IMR-90 (cell line): Measurements from ENCODE around the gene HAND2. TPM values are rescaled to one million over a fixed set of nuclear protein-coding genes. Genes with fewer than 3 reads are reported as not detected.

Experiments
- ATAC-seq: fragments of 200-7000 bp; cut with Tn5 transposase; 2 replicates; pipeline ENCODE4 v1.9.1; 2020; ENCODE audit warnings: low read depth, mild to moderate bottlenecking, moderate library complexity
- BruUV-seq: library from RNA; stranded (reverse); fragments of 400-500 nt; replicated peaks from 2 replicates; lab custom pipeline; 2021; lab: Mats Ljungman, UMichigan
- CTCF ChIA-PET: fragments of 300-600 bp; formaldehyde crosslinking; extraction: SDS; loops from one replicate; lab custom pipeline; 2021; ENCODE audit warnings: antibody characterized with exemption; lab: Yijun Ruan, JAX
- POLR2A ChIA-PET: fragments of 300-600 bp; sonication (Branson Sonifier 250); formaldehyde crosslinking; loops from one replicate; lab custom pipeline; 2022; ENCODE audit warnings: antibody characterized with exemption; ENCODE audit not compliant: unreplicated experiment; lab: Charles Lee
- DNase-seq: peaks from one replicate; pipeline ENCODE4 v3.0.0; 2013
- H2AFZ ChIP-seq: replicated peaks from 2 replicates; pipeline ENCODE3; 2013; ENCODE audit warnings: low read length, mild to moderate bottlenecking; ENCODE audit not compliant: poor library complexity
- H2AK5ac ChIP-seq: 2 replicates; pipeline ENCODE4 v1.6.1; 2013; ENCODE audit warnings: low read depth, low read length, inconsistent platforms
- H2AK9ac ChIP-seq: replicated peaks from 2 replicates; pipeline ENCODE3; 2013; ENCODE audit warnings: mild to moderate bottlenecking, low read depth, low read length, moderate library complexity; ENCODE audit not compliant: poor library complexity
- H2BK120ac ChIP-seq: 2 replicates; pipeline ENCODE4 v1.6.1; 2013; ENCODE audit warnings: low read depth, low read length, inconsistent platforms
- H2BK15ac ChIP-seq: 3 replicates; pipeline ENCODE4 v1.6.1; 2013; ENCODE audit warnings: low read depth, low read length, inconsistent platforms
- H2BK20ac ChIP-seq: 2 replicates; pipeline ENCODE4 v1.6.1; 2013; ENCODE audit warnings: low read depth, mild to moderate bottlenecking, inconsistent platforms, low read length, moderate library complexity
- H2BK5ac ChIP-seq: 2 replicates; pipeline ENCODE4 v1.6.1; 2013; ENCODE audit warnings: mild to moderate bottlenecking, low read depth, low read length, inconsistent platforms; ENCODE audit not compliant: poor library complexity, severe bottlenecking
- H3K14ac ChIP-seq: replicated peaks from 2 replicates; pipeline ENCODE4 v1.6.1; 2013; ENCODE audit warnings: low read depth, low read length, inconsistent platforms
- H3K18ac ChIP-seq: 2 replicates; pipeline ENCODE4 v1.6.1; 2013; ENCODE audit warnings: low read depth, low read length, control low read depth
- H3K23ac ChIP-seq: 2 replicates; pipeline ENCODE4 v1.6.1; 2013; ENCODE audit warnings: low read depth, low read length, inconsistent platforms
- H3K27ac ChIP-seq: 2 replicates; pipeline ENCODE4 v1.5.1; 2013; ENCODE audit warnings: mild to moderate bottlenecking, control low read depth, low read length; ENCODE audit not compliant: insufficient read depth
- H3K27me3 ChIP-seq: 2 replicates; pipeline ENCODE4 v1.6.1; 2013; ENCODE audit warnings: low read length; ENCODE audit not compliant: control insufficient read depth, insufficient read depth
- H3K36me3 ChIP-seq: 2 replicates; pipeline ENCODE4 v1.6.1; 2013; ENCODE audit warnings: low read length, mixed read lengths; ENCODE audit not compliant: control insufficient read depth, insufficient read depth
- H3K4ac ChIP-seq: 2 replicates; pipeline ENCODE4 v1.6.1; 2013; ENCODE audit warnings: low read depth, low read length, inconsistent platforms
- H3K4me1 ChIP-seq: 2 replicates; pipeline ENCODE4 v1.6.1; 2013; ENCODE audit warnings: low read length, mixed read lengths; ENCODE audit not compliant: control insufficient read depth, insufficient read depth
- H3K4me2 ChIP-seq: 2 replicates; pipeline ENCODE4 v1.6.1; 2013; ENCODE audit warnings: low read depth, mild to moderate bottlenecking, control low read depth, low read length, moderate library complexity
- H3K4me3 ChIP-seq: 2 replicates; pipeline ENCODE4 v1.5.1; 2013; ENCODE audit warnings: low read depth, mild to moderate bottlenecking, control low read depth, low read length, moderate library complexity; ENCODE audit not compliant: insufficient read depth
- H3K56ac ChIP-seq: 2 replicates; pipeline ENCODE4 v1.6.1; 2013; ENCODE audit warnings: low read length, inconsistent platforms; ENCODE audit not compliant: insufficient read depth; ENCODE audit errors: extremely low read depth
- H3K79me1 ChIP-seq, 2 experiments: 2 replicates each; pipeline ENCODE4 v1.6.1; 2013; ENCODE audit warnings: low read length in 2 of 2, inconsistent platforms in 1 of 2, low read depth in 1 of 2
- H3K9ac ChIP-seq: 2 replicates; pipeline ENCODE4 v1.6.1; 2013; ENCODE audit warnings: low read depth, low read length, control low read depth
- H3K9me1 ChIP-seq: 2 replicates; pipeline ENCODE4 v1.6.1; 2013; ENCODE audit warnings: low read length, inconsistent platforms; ENCODE audit not compliant: insufficient read depth
- H3K9me3 ChIP-seq: 2 replicates; pipeline ENCODE4 v1.6.1; 2013; ENCODE audit warnings: low read length; ENCODE audit not compliant: control insufficient read depth, insufficient read depth
- H4K20me1 ChIP-seq: 2 replicates; pipeline ENCODE4 v1.6.1; 2013; ENCODE audit warnings: low read length, inconsistent platforms; ENCODE audit not compliant: insufficient read depth
- H4K5ac ChIP-seq: 2 replicates; pipeline ENCODE4 v1.6.1; 2013; ENCODE audit warnings: mild to moderate bottlenecking, low read depth, low read length, control low read depth
- H4K8ac ChIP-seq, 2 experiments: 2 replicates each; pipeline ENCODE4 v1.6.1; 2013; ENCODE audit warnings: low read depth in 2 of 2, low read length in 2 of 2, control low read depth in 1 of 2, inconsistent platforms in 1 of 2
- H4K91ac ChIP-seq: 2 replicates; pipeline ENCODE4 v1.6.1; 2013; ENCODE audit warnings: low read depth, low read length, inconsistent platforms; ENCODE audit not compliant: insufficient read depth
- BHLHE40 ChIP-seq: fragments of 150-350 bp; IDR thresholded peaks from 2 replicates; pipeline ENCODE4 v1.6.1; 2016; ENCODE audit warnings: mild to moderate bottlenecking, low read depth, low read length
- CHD1 ChIP-seq: IDR thresholded peaks from 2 replicates; pipeline ENCODE4 v1.6.1; 2012; ENCODE audit warnings: low read depth, low read length, improper control_type of control experiment
- FOS ChIP-seq: fragments of 150-350 bp; IDR thresholded peaks from 2 replicates; pipeline ENCODE4 v1.6.1; 2016; ENCODE audit warnings: low read depth, low read length
- MAFK ChIP-seq: IDR thresholded peaks from 2 replicates; pipeline ENCODE4 v1.6.1; 2012; ENCODE audit warnings: low read depth, low read length, improper control_type of control experiment
- MAZ ChIP-seq: IDR thresholded peaks from 2 replicates; pipeline ENCODE4 v1.6.1; 2012; ENCODE audit warnings: low read depth, mild to moderate bottlenecking, low read length, improper control_type of control experiment, moderate library complexity, borderline replicate concordance
- NFE2L2 ChIP-seq: fragments of 150-350 bp; IDR thresholded peaks from 2 replicates; pipeline ENCODE4 v1.6.1; 2016; ENCODE audit warnings: low read depth, mild to moderate bottlenecking, low read length
- WGBS, 2 experiments: methylation state at CpG; one replicate each; pipeline versions ENCODE4 v1.1.5 to v1.1.7; 2013; ENCODE audit warnings: missing lambda C conversion rate in 2 of 2; ENCODE audit not compliant: insufficient read length in 1 of 2; ENCODE audit errors: extremely low coverage in 2 of 2; 5-methylcytosine and 5-hydroxymethylcytosine counted together
- dilution Hi-C: fragments of 300-500 bp; cut with HindIII; formaldehyde crosslinking; loops from one replicate; pipeline ENCODE4 v1.14.3; 2018; ENCODE audit warnings: low sequenced_read_pairs; ENCODE audit not compliant: unreplicated experiment
- in situ Hi-C: fragments of 300-500 bp; cut with MboI; formaldehyde crosslinking; loops from 3 replicates; pipeline ENCODE4 v1.14.3; 2019; ENCODE audit warnings: low sequenced_read_pairs, inconsistent platforms, mixed read lengths
- intact Hi-C: fragments of 100-400 bp; cut with micrococcal nuclease; formaldehyde crosslinking; loops from 2 replicates; pipeline ENCODE4 v1.10.0; 2022
- polyA plus RNA-seq, 3 experiments: library from polyadenylated mRNA; depleted of rRNA; stranded (reverse); fragments of >200 nt; gene quantifications; 2 replicates each; pipeline ENCODE4 v1.2.3, GENCODE V29; 2012; ENCODE audit warnings: low replicate concordance in 1 of 3
- total RNA-seq: library from RNA; depleted of rRNA; stranded (reverse); fragments of >200 nt; gene quantifications from 2 replicates; pipeline ENCODE4 v1.2.3, GENCODE V29; 2012
- TF ChIP-seq, protein P1 (sequence below): conservative IDR thresholded peaks from 2 replicates; pipeline ENCODE4 v1.5.1; 2012; ENCODE audit warnings: mild to moderate bottlenecking, low read depth, low read length, improper control_type of control experiment

The HAND2 gene
- total and polyA plus RNA-seq, 2 of the 4 experiments (the other 2 are of a cell fraction): 0.36 to 0.97 TPM

DNA sequence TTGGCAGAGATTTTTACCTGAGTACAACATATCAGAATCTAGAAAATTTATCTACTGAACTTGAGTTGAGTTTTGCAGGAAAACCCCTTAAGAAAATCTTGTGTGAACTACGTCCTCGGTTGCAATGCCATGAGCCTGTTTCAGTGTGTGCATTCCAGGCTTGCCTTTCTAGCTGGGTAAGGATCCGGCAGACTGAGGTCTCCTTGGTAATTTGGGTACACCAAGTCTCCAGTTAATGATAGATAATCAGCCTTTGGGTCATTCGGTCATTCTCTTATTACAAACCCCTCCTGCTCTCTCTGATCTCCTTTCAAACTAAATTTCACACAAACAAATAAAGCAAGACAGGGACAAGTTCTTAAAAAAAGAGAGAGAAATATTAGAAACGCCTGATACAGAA is 5.9 kb upstream of the HAND2 start:
- peaks cover 19% of the 10 kb centered on the region; the same call in 1 of the 2 replicates for H3K9me3 ChIP-seq
- H3K36me3 ChIP-seq: no peaks in the 10 kb centered on the region
- no peak overlapping the region for H3K9ac ChIP-seq
- no peak overlapping the region for H2AK5ac ChIP-seq
- H3K4ac ChIP-seq: no peak overlapping the region
- H2AK9ac ChIP-seq: no peak overlapping the region
- H3K14ac ChIP-seq: no peak overlapping the region
- H3K79me1 ChIP-seq: no peaks in the 10 kb centered on the region
- no peaks in the 10 kb centered on the region for H4K20me1 ChIP-seq
- no peak overlapping the region for H2BK120ac ChIP-seq
- H4K8ac ChIP-seq: no peak overlapping the region
- no peak overlapping the region for H3K4me3 ChIP-seq
- no peak overlapping the region for H3K23ac ChIP-seq
- no peak overlapping the region for H3K18ac ChIP-seq
- H2BK15ac ChIP-seq: no peak overlapping the region
- H4K5ac ChIP-seq: no peak overlapping the region
- ChIA-PET CTCF (interaction anchor here (0.9 kb wide), 1 partner anchor 14 kb away, joined by 3 read pairs; no protein-coding TSS in a partner anchor), POLR2A (no interaction called here)
- ATAC-seq (no peak), DNase-seq (no peak)
- H3K4me2 ChIP-seq: no peak overlapping the region
- peaks cover 3% of the 10 kb centered on the region; the same call in 1 of the 2 replicates for H3K9me1 ChIP-seq
- H2BK20ac ChIP-seq: no peak overlapping the region
- H3K27ac ChIP-seq: no peak overlapping the region
- no peak overlapping the region for H4K91ac ChIP-seq
- WGBS, 2 experiments: no CpG with 5 or more reads among the region's 5 CpGs
- H2BK5ac ChIP-seq: no peak overlapping the region
- BruUV-seq: no TSS peak
- H3K4me1 ChIP-seq: no peaks in the 10 kb centered on the region
- peaks cover 86% of the 10 kb centered on the region for H3K27me3 ChIP-seq
- no peak for TF ChIP-seq CHD1
- no peak for TF ChIP-seq MAZ
- TF ChIP-seq, protein P1, sequence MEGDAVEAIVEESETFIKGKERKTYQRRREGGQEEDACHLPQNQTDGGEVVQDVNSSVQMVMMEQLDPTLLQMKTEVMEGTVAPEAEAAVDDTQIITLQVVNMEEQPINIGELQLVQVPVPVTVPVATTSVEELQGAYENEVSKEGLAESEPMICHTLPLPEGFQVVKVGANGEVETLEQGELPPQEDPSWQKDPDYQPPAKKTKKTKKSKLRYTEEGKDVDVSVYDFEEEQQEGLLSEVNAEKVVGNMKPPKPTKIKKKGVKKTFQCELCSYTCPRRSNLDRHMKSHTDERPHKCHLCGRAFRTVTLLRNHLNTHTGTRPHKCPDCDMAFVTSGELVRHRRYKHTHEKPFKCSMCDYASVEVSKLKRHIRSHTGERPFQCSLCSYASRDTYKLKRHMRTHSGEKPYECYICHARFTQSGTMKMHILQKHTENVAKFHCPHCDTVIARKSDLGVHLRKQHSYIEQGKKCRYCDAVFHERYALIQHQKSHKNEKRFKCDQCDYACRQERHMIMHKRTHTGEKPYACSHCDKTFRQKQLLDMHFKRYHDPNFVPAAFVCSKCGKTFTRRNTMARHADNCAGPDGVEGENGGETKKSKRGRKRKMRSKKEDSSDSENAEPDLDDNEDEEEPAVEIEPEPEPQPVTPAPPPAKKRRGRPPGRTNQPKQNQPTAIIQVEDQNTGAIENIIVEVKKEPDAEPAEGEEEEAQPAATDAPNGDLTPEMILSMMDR: no peak
- TF ChIP-seq BHLHE40: no peak
- TF ChIP-seq FOS: no peak
- no peak for TF ChIP-seq MAFK
- TF ChIP-seq NFE2L2: no peak
- no peak overlapping the region for H3K56ac ChIP-seq
- in situ Hi-C loops: no loop called here
- no peak overlapping the region for H2AFZ ChIP-seq
- dilution Hi-C loops: no loop called here
- intact Hi-C loops: loop anchor here (10.0 kb wide), 1 partner anchor 289 kb away; no protein-coding TSS in a partner anchor
